Stomach smooth muscle (tissue), 2 donors: ENCODE measurements around the gene STPG3.
A peak's percentile ranks its signal among the peaks of the same experiment; 100 is the strongest.

Source experiments
- H3K27ac ChIP-seq: one replicate; pipeline ENCODE4 v1.7.0; 2013; ENCODE audit warnings: mild to moderate bottlenecking, low read length, inconsistent platforms
- H3K27me3 ChIP-seq, 2 donors: one replicate each; pipeline ENCODE4 v1.7.0; 2013; ENCODE audit warnings: low read length in 2 of 2; ENCODE audit not compliant: insufficient read depth in 2 of 2, control insufficient read depth in 1 of 2
- H3K36me3 ChIP-seq, 2 donors: one replicate each; pipeline ENCODE4 v1.7.0; 2013; ENCODE audit warnings: low read length in 2 of 2; ENCODE audit not compliant: control insufficient read depth in 2 of 2, insufficient read depth in 2 of 2
- H3K4me1 ChIP-seq: one replicate; pipeline ENCODE4 v1.7.0; 2013; ENCODE audit warnings: low read length; ENCODE audit not compliant: control insufficient read depth, insufficient read depth
- H3K4me3 ChIP-seq, 2 donors: one replicate each; pipeline ENCODE4 v1.7.0; 2013; ENCODE audit warnings: low read length in 2 of 2
- H3K9ac ChIP-seq, 2 donors: one replicate each; pipeline ENCODE4 v1.7.0; 2013; ENCODE audit warnings: low read length in 2 of 2, mild to moderate bottlenecking in 1 of 2
- H3K9me3 ChIP-seq, 2 donors: one replicate each; pipeline ENCODE4 v1.7.0; 2013; ENCODE audit warnings: low read length in 2 of 2; ENCODE audit not compliant: control insufficient read depth in 2 of 2
- donor health status: healthy.
- donor health status: Pancreatic carcinoma.

The STPG3 gene

GRCh38 chr9:137279741-137280473, 28.8 kb downstream of the STPG3 start:
- Histone ChIP-seq H3K27ac (no peak overlapping the region), H3K9me3 (no peaks in the 10 kb centered on the region), H3K36me3 (no peaks in the 10 kb centered on the region), H3K4me3 (no peak overlapping the region), H3K9ac (no peak overlapping the region), H3K4me1 (peaks cover 20% of the 10 kb centered on the region), H3K27me3 (peaks cover 20 to 45% of the 10 kb centered on the region in 2 donors)

- Histone ChIP-seq H3K9me3 (no peaks in the 10 kb centered on the region), H3K27ac (no peak overlapping the region), H3K9ac (no peak overlapping the region), H3K4me1 (peaks cover 20% of the 10 kb centered on the region), H3K27me3 (peaks cover 19 to 45% of the 10 kb centered on the region in 2 donors), H3K4me3 (no peak overlapping the region), H3K36me3 (no peaks in the 10 kb centered on the region)
These were observed 29.6 kb downstream of the STPG3 start for GRCh38 chr9:137280474-137281344.

GRCh38 chr9:137281345-137282116, 30.4 kb downstream of the STPG3 start:
- Histone ChIP-seq H3K9me3 (no peaks in the 10 kb centered on the region), H3K36me3 (no peaks in the 10 kb centered on the region), H3K4me3 (no peak overlapping the region)

GRCh38 chr9:137286975-137287383, 35.9 kb downstream of the STPG3 start:
- H3K9ac ChIP-seq = no peak overlapping the region
- H3K4me1 ChIP-seq = no peaks in the 10 kb centered on the region
- no peak overlapping the region for H3K4me3 ChIP-seq
- no peak overlapping the region for H3K27ac ChIP-seq
- no peaks in the 10 kb centered on the region for H3K36me3 ChIP-seq
- no peaks in the 10 kb centered on the region for H3K9me3 ChIP-seq
- no peaks in the 10 kb centered on the region for H3K27me3 ChIP-seq

More at GRCh38 chr9:137281345-137282116, 30.4 kb downstream of the STPG3 start:
- Histone ChIP-seq H3K4me1 (peaks cover 13% of the 10 kb centered on the region), H3K9ac (no peak overlapping the region), H3K27me3 (peaks cover 16 to 40% of the 10 kb centered on the region in 2 donors), H3K27ac (no peak overlapping the region)

GRCh38 chr9:137293094-137293481, 42.0 kb downstream of the STPG3 start:
- Histone ChIP-seq H3K9me3 (peaks cover 0 to 5% of the 10 kb centered on the region in 2 donors), H3K9ac (no peak overlapping the region), H3K27me3 (peaks cover 37 to 46% of the 10 kb centered on the region in 2 donors), H3K36me3 (no peaks in the 10 kb centered on the region), H3K4me3 (no peak overlapping the region), H3K27ac (no peak overlapping the region), H3K4me1 (peaks cover 3% of the 10 kb centered on the region)

- Histone ChIP-seq H3K4me3 (no peak overlapping the region), H3K27me3 (peaks cover 42 to 51% of the 10 kb centered on the region in 2 donors), H3K36me3 (no peaks in the 10 kb centered on the region), H3K9ac (no peak overlapping the region), H3K4me1 (peaks cover 4% of the 10 kb centered on the region), H3K27ac (no peak overlapping the region), H3K9me3 (peaks cover 0 to 5% of the 10 kb centered on the region in 2 donors)
These were observed 42.5 kb downstream of the STPG3 start for GRCh38 chr9:137293482-137294090.

- H3K4me3 ChIP-seq = no peak overlapping the region
- peaks cover 48 to 57% of the 10 kb centered on the region in 2 donors for H3K27me3 ChIP-seq
- H3K36me3 ChIP-seq = no peaks in the 10 kb centered on the region
- H3K9ac ChIP-seq = no peak overlapping the region
- peaks cover 0 to 5% of the 10 kb centered on the region in 2 donors for H3K9me3 ChIP-seq
- peaks cover 6% of the 10 kb centered on the region for H3K4me1 ChIP-seq
- no peak overlapping the region for H3K27ac ChIP-seq
These were observed 43.1 kb downstream of the STPG3 start for GRCh38 chr9:137294091-137294680.

- Histone ChIP-seq H3K4me3 (peak overlapping the region in 1 of 2 donors; percentile 15), H3K9me3 (peaks cover 0 to 5% of the 10 kb centered on the region in 2 donors), H3K36me3 (no peaks in the 10 kb centered on the region), H3K27me3 (peaks cover 51 to 61% of the 10 kb centered on the region in 2 donors), H3K27ac (no peak overlapping the region), H3K4me1 (peaks cover 6% of the 10 kb centered on the region), H3K9ac (no peak overlapping the region)
These were observed 43.7 kb downstream of the STPG3 start for GRCh38 chr9:137294681-137295237.

GRCh38 chr9:137295238-137295811, 44.2 kb downstream of the STPG3 start:
- Histone ChIP-seq H3K4me3 (peak overlapping the region in 1 of 2 donors; percentile 15), H3K27ac (no peak overlapping the region), H3K4me1 (peaks cover 6% of the 10 kb centered on the region), H3K9me3 (peaks cover 0 to 5% of the 10 kb centered on the region in 2 donors), H3K9ac (no peak overlapping the region), H3K27me3 (peaks cover 56 to 66% of the 10 kb centered on the region in 2 donors), H3K36me3 (no peaks in the 10 kb centered on the region)
